Measurements from ENCODE around the gene ZBED2. TPM values are rescaled to one million over a fixed set of nuclear protein-coding genes. Genes with fewer than 3 reads are reported as not detected.

Gene ZBED2
- total and polyA plus RNA-seq, 2 experiments from 2014 or later: not detected

- no peak for TF ChIP-seq ZNF462 (CRISPR knock-in tag; IDR thresholded peaks at IDR 0.05)
- TF ChIP-seq ETS1 (IDR thresholded peaks at IDR 0.05): no peak
- TF ChIP-seq NANOG (IDR thresholded peaks at IDR 0.05; ENCODE audit: borderline replicate concordance): no peak
Measured at GRCh38 chr3:111603679-111604078, 8.5 kb upstream of the ZBED2 start (continued).

GRCh38 chr3:111601810-111602209, 6.7 kb upstream of the ZBED2 start:
- no peaks in the 10 kb centered on the region for H3F3A ChIP-seq (replicated peaks; ENCODE audit: low read depth)
- no peak for ATAC-seq
- no peaks in the 10 kb centered on the region for H3K4me1 Mint-ChIP-seq
- TF ChIP-seq EZH2phosphoT487 (IDR thresholded peaks at IDR 0.05; ENCODE audit: unreplicated experiment): no peak
- TF ChIP-seq CREB1 (CRISPR knock-in tag; IDR thresholded peaks at IDR 0.05; ENCODE audit: low read depth): no peak
- TF ChIP-seq CTCF (conservative IDR thresholded peaks at IDR 0.05; ENCODE audit: low read depth in 2 of 2): no peak
- no peak for TF ChIP-seq REST (IDR thresholded peaks at IDR 0.05; ENCODE audit: unreplicated experiment)
- no peak for TF ChIP-seq ETS1 (IDR thresholded peaks at IDR 0.05)
- TF ChIP-seq ZNF114 (CRISPR knock-in tag; IDR thresholded peaks at IDR 0.05): no peak
- no peak for TF ChIP-seq POLR2AphosphoS5 (IDR thresholded peaks at IDR 0.05; ENCODE audit: low read depth)

More at GRCh38 chr3:111601810-111602209, 6.7 kb upstream of the ZBED2 start:
- Histone ChIP-seq H3K9me2 (ENCODE audit: insufficient read depth) (no peaks in the 10 kb centered on the region; the same call in 1 of the 2 replicates), H3K4me2 (no peak overlapping the region), H3K27ac (ENCODE audit: low read depth) (no peak overlapping the region), H3K4me3 (no peak overlapping the region), H4K20me1 (replicated peaks; ENCODE audit: insufficient read depth) (no peaks in the 10 kb centered on the region), H2AFZ (no peak overlapping the region), H3K27me3 (ENCODE audit: insufficient read depth) (no peaks in the 10 kb centered on the region), H3K79me2 (replicated peaks; ENCODE audit: insufficient read depth) (no peaks in the 10 kb centered on the region), H3K4me1 (ENCODE audit: insufficient read depth) (no peaks in the 10 kb centered on the region), H3K36me3 (ENCODE audit: insufficient read depth) (no peaks in the 10 kb centered on the region)
- no peak overlapping the region for H3K4me3 Mint-ChIP-seq
- H3K27me3 Mint-ChIP-seq (ENCODE audit: insufficient read depth, low read depth, poor library complexity): no peaks in the 10 kb centered on the region
- no peak overlapping the region for H3K27ac Mint-ChIP-seq
- DNase-seq (ENCODE audit: low spot score): no peak
- no peaks in the 10 kb centered on the region for H3K9me3 Mint-ChIP-seq
- H3K36me3 Mint-ChIP-seq (ENCODE audit: low read depth): no peaks in the 10 kb centered on the region

Measured in GM23338 (cell line).